Neural cell (in vitro differentiated cells): ENCODE data around the gene BGN.

Experiments
- CTCF ChIP-seq: fragments of 450-650 bp; IDR thresholded peaks from 2 replicates; pipeline ENCODE4 v1.5.1; 2014; ENCODE audit warnings: antibody characterized with exemption, mild to moderate bottlenecking, moderate library complexity; ENCODE audit not compliant: poor library complexity, severe bottlenecking
- EP300 ChIP-seq: fragments of 450-650 bp; conservative IDR thresholded peaks from 2 replicates; pipeline ENCODE4 v1.6.1; 2014; ENCODE audit warnings: antibody characterized with exemption, mild to moderate bottlenecking, moderate library complexity; ENCODE audit not compliant: poor library complexity, severe bottlenecking
- REST ChIP-seq: IDR thresholded peaks from 2 replicates; pipeline ENCODE4 v1.6.1; 2012; ENCODE audit warnings: borderline replicate concordance

- no peak for TF ChIP-seq EP300
- no peak for TF ChIP-seq CTCF
- no peak for TF ChIP-seq REST
Measured at GRCh38 chrX:153456704-153457103, 38.1 kb upstream of the BGN start.
